Suppressor macrophage treated with lipopolysaccharide for 4 hours (primary cell): ENCODE data around the gene SHTN1.

Source experiments
- DNase-seq: peaks from one replicate; pipeline ENCODE4 v3.0.0-alpha.2; 2020

SHTN1 gene

GRCh38 chr10:117005026-117005526 is at the start of gene SHTN1:
SHTN1 (minus strand) TSS chr10:117005187; CDS start chr10:117005079, 108 bp downstream.
- peak; percentile 58 for DNase-seq

GRCh38 chr10:117053482-117053881 is 48.5 kb upstream of the SHTN1 start:
- DNase-seq, result peak; percentile 63

- DNase-seq, result no peak
Observed at GRCh38 chr10:117047947-117048346, 43.0 kb upstream of the SHTN1 start.

- no peak for DNase-seq
Observed at GRCh38 chr10:117016266-117016665, 11.3 kb upstream of the SHTN1 start.

GRCh38 chr10:117014835-117015234 is 9.8 kb upstream of the SHTN1 start:
- DNase-seq, result no peak

GRCh38 chr10:117007080-117007479 is 2.1 kb upstream of the SHTN1 start:
- peak; percentile 39 for DNase-seq

- no peak for DNase-seq
Observed at GRCh38 chr10:117005527-117006055, 604 bp upstream of the SHTN1 start.

GRCh38 chr10:117004227-117005025 is 561 bp downstream of the SHTN1 start:
- DNase-seq, result peak; percentile 93

GRCh38 chr10:117003336-117003735 is 1.7 kb downstream of the SHTN1 start:
- no peak for DNase-seq

GRCh38 chr10:117002206-117002605 is 2.8 kb downstream of the SHTN1 start:
- DNase-seq, result no peak

GRCh38 chr10:117001144-117001543 is 3.8 kb downstream of the SHTN1 start:
- DNase-seq, result peak; percentile 46

- no peak for DNase-seq
Observed at GRCh38 chr10:117000580-117000979, 4.4 kb downstream of the SHTN1 start.

GRCh38 chr10:116998172-116998571 is 6.8 kb downstream of the SHTN1 start:
- no peak for DNase-seq

- no peak for DNase-seq
Observed at GRCh38 chr10:116997015-116997414, 8.0 kb downstream of the SHTN1 start.

- DNase-seq, result no peak
Observed at GRCh38 chr10:116995648-116996047, 9.3 kb downstream of the SHTN1 start.

- no peak for DNase-seq
Observed at GRCh38 chr10:116994113-116994890, 10.7 kb downstream of the SHTN1 start.

GRCh38 chr10:116993610-116994009 is 11.4 kb downstream of the SHTN1 start:
- DNase-seq, result no peak

- no peak for DNase-seq
Observed at GRCh38 chr10:116992183-116992582, 12.8 kb downstream of the SHTN1 start.

GRCh38 chr10:116990276-116990800 is 14.6 kb downstream of the SHTN1 start:
- DNase-seq, result no peak

GRCh38 chr10:116989439-116989838 is 15.5 kb downstream of the SHTN1 start:
- no peak for DNase-seq

- no peak for DNase-seq
Observed at GRCh38 chr10:116988311-116988710, 16.7 kb downstream of the SHTN1 start.

GRCh38 chr10:116985611-116986010 is 19.4 kb downstream of the SHTN1 start:
- no peak for DNase-seq
